Measurements from ENCODE around the gene NUP205. TPM values are rescaled to one million over a fixed set of nuclear protein-coding genes. Genes with fewer than 3 reads are reported as not detected.

The NUP205 gene
- total RNA-seq, 1 experiment from 2014 or later = 91.0 TPM

GRCh38 chr7:135620447-135620846 lies 62.7 kb downstream of the NUP205 start:
- peaks cover 4 to 5% of the 10 kb centered on the region in 2 experiments; a peak in 3 of 4 replicates for H3K4me1 ChIP-seq (ENCODE audit: control insufficient read depth in 1 of 2, insufficient read depth in 2 of 2, low read length in 2 of 2)
- DNase-seq (ENCODE audit: low read depth, low spot score) (no peak), ATAC-seq (no peak)
- peaks cover 40 to 47% of the 10 kb centered on the region in 2 experiments for H3K36me3 ChIP-seq (ENCODE audit: control insufficient read depth in 1 of 2, insufficient read depth in 2 of 2, low read length in 2 of 2)
- no peak overlapping the region for H3K9ac ChIP-seq (ENCODE audit: low read length)
- H2AFZ ChIP-seq (ENCODE audit: low read depth, low read length, poor library complexity, severe bottlenecking) = no peak overlapping the region
- ChIA-PET CTCF (interaction anchor here (0.6 to 2.1 kb wide), 5 partner anchors 8 to 358 kb away, joined by 3 to 9 read pairs (median 4); no protein-coding TSS in a partner anchor), RAD21 (ENCODE audit: low non-redundant PET in 1 of 2, low total read pairs in 2 of 2, uncharacterized antibody in 2 of 2, unreplicated experiment in 2 of 2) (no interaction called here), POLR2A (no interaction called here)
- TF ChIP-seq ZNF274 (IDR thresholded peaks at IDR 0.05; ENCODE audit: low read depth, low read length) (no peak), TCF7L2 (IDR thresholded peaks at IDR 0.05; ENCODE audit: borderline replicate concordance, extremely low read depth, insufficient read depth, insufficient read length) (no peak), SRF (IDR thresholded peaks at IDR 0.05; ENCODE audit: low read depth) (no peak), SIN3A (IDR thresholded peaks at IDR 0.05; ENCODE audit: low read depth) (no peak), SP1 (IDR thresholded peaks at IDR 0.05; ENCODE audit: low read depth) (no peak), MAX (IDR thresholded peaks at IDR 0.05) (no peak), FOSL1 (IDR thresholded peaks at IDR 0.05; ENCODE audit: low read depth) (no peak), EZH2phosphoT487 (IDR thresholded peaks at IDR 0.05; ENCODE audit: borderline replicate concordance) (no peak), RAD21 (IDR thresholded peaks at IDR 0.05; ENCODE audit: low read depth) (no peak), POLR2AphosphoS5 (IDR thresholded peaks at IDR 0.05; ENCODE audit: low read depth, low read length) (no peak), REST (IDR thresholded peaks at IDR 0.05; ENCODE audit: low read depth) (no peak), ZBTB33 (IDR thresholded peaks at IDR 0.05; ENCODE audit: extremely low read depth, insufficient replicate concordance, low read length) (no peak), CTCF (IDR thresholded peaks at IDR 0.05 in 2 of 3, conservative IDR thresholded peaks at IDR 0.05 in 1 of 3; ENCODE audit: borderline replicate concordance in 1 of 3, insufficient read depth in 1 of 3, low read depth in 2 of 3, low read length in 2 of 3) (no peak), ZFX (IDR thresholded peaks at IDR 0.05) (no peak), EGR1 (IDR thresholded peaks at IDR 0.05; ENCODE audit: low read depth) (no peak), YY1 (IDR thresholded peaks at IDR 0.05; ENCODE audit: extremely low read depth, insufficient replicate concordance, low read depth, low read length) (no peak), CBX3 (IDR thresholded peaks at IDR 0.05; ENCODE audit: low read depth) (no peak), POLR2A (IDR thresholded peaks at IDR 0.05; ENCODE audit: borderline replicate concordance, extremely low read depth, insufficient read depth, insufficient read length) (no peak)
- H3K4me2 ChIP-seq (ENCODE audit: low read length) = no peak overlapping the region
- no TSS peak for BruUV-seq (replicated peaks)
- no peaks in the 10 kb centered on the region for H3K9me3 ChIP-seq (ENCODE audit: control insufficient read depth in 1 of 2, insufficient read depth in 1 of 2, low read depth in 1 of 2, low read length in 2 of 2)
- intact Hi-C loops (cut with micrococcal nuclease) = no loop called here
- H3K79me2 ChIP-seq (ENCODE audit: insufficient read depth, low read length) = no peaks in the 10 kb centered on the region
- no peaks in the 10 kb centered on the region for H4K20me1 ChIP-seq (ENCODE audit: insufficient read depth)
- H3K27me3 ChIP-seq (ENCODE audit: insufficient read depth, low read length) = no peaks in the 10 kb centered on the region
- H3K4me3 ChIP-seq (replicated peaks in 1 of 2; ENCODE audit: low read depth in 1 of 2, low read length in 2 of 2) = no peak overlapping the region
- H3K27ac ChIP-seq (ENCODE audit: low read depth, low read length) = no peak overlapping the region
- no peaks in the 10 kb centered on the region for H3K9me2 ChIP-seq (ENCODE audit: insufficient read depth)
